Prostate gland (tissue), 2 donors: ENCODE results near the gene HSPH1. TPM values are rescaled to one million over a fixed set of nuclear protein-coding genes. Genes with fewer than 3 reads are reported as not detected.

ENCODE experiments used
- DNase-seq: peaks from one replicate; pipeline ENCODE4 v3.0.0-alpha.2; 2019; ENCODE audit warnings: low spot score
- H3K27ac ChIP-seq, 2 donors: fragments of 200-600 bp; sonication (generic); 2 replicates each; pipeline ENCODE4 v1.5.1; 2017 to 2019
- H3K27me3 ChIP-seq: fragments of 200-600 bp; sonication (generic); replicated peaks from 2 replicates; pipeline ENCODE4 v1.5.1; 2019; ENCODE audit not compliant: insufficient read depth
- H3K36me3 ChIP-seq, 2 donors: fragments of 200-600 bp; sonication (generic); 1 replicate in 1 of 2; 2 replicates in 1 of 2; pipeline versions ENCODE4 v1.5.1 to v1.8.1; 2017 to 2019
- H3K4me1 ChIP-seq: fragments of 200-600 bp; sonication (generic); replicated peaks from 2 replicates; pipeline ENCODE4 v1.5.1; 2019
- H3K4me3 ChIP-seq, 2 donors: fragments of 200-600 bp; sonication (generic); 2 replicates each; pipeline ENCODE4 v1.5.1; 2017 to 2019
- H3K9me3 ChIP-seq: fragments of 200-600 bp; sonication (generic); 2 replicates; pipeline ENCODE4 v1.5.1; 2017
- POLR2A ChIP-seq: fragments of 450-650 bp; IDR thresholded peaks from one replicate; pipeline ENCODE4 v1.6.1; 2016; ENCODE audit warnings: antibody characterized with exemption, mild to moderate bottlenecking
- POLR2AphosphoS5 ChIP-seq: sonication (generic); formaldehyde crosslinking; IDR thresholded peaks from one replicate; pipeline ENCODE4 v1.6.1; 2017; ENCODE audit warnings: antibody characterized with exemption
- WGBS: methylation state at CpG from one replicate; pipeline ENCODE4 v1.1.5; 2018; 5-methylcytosine and 5-hydroxymethylcytosine counted together
- intact Hi-C: fragments of 100-400 bp; cut with DNase I; formaldehyde crosslinking; loops from one replicate; pipeline ENCODE4 v1.14.2; 2022
- total RNA-seq, 2 donors: library from RNA; depleted of rRNA; stranded (reverse); fragments of >200 nt; gene quantifications; one replicate each; pipeline ENCODE4 v1.1.0, GENCODE V29; 2016
- TF ChIP-seq, protein P1 (sequence below), 4 experiments: fragments of 200-600 bp in 2 of 4; fragments of 450-650 bp in 2 of 4; sonication (generic) in 2 of 4; IDR thresholded peaks; 1 replicate in 3 of 4; 2 replicates in 1 of 4; pipeline ENCODE4 v1.5.1; 2016 to 2019; ENCODE audit warnings: antibody characterized with exemption in 4 of 4, mild to moderate bottlenecking in 2 of 4, moderate library complexity in 2 of 4

HSPH1 gene
- total RNA-seq, 2 donors from 2014 or later: 33.5 to 60.6 TPM

DNA sequence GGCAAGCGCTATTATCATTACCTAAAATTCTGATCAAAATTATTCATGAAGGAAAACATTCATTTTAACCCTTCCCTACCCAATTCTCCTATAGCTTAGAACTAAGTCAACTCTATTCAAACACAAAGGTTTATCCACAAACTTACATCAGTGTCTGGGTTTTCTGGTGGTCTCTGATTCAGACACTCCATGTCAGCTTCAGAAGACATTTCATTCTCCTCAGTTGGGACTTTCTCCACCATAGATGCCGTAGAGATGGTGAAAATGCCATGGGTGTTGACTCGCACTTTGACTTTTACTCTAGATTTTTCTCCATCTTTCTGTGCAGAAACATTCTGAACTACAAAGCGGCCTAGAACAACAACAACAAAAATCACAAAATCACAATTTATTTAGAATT, 16.3 kb downstream of the HSPH1 start:
- WGBS: 96% methylated on average over 4 of the region's 4 CpGs
- peaks cover 0 to 2% of the 10 kb centered on the region in 2 donors for H3K36me3 ChIP-seq
- TF ChIP-seq POLR2A (no peak), POLR2AphosphoS5 (no peak)
- TF ChIP-seq, protein P1, sequence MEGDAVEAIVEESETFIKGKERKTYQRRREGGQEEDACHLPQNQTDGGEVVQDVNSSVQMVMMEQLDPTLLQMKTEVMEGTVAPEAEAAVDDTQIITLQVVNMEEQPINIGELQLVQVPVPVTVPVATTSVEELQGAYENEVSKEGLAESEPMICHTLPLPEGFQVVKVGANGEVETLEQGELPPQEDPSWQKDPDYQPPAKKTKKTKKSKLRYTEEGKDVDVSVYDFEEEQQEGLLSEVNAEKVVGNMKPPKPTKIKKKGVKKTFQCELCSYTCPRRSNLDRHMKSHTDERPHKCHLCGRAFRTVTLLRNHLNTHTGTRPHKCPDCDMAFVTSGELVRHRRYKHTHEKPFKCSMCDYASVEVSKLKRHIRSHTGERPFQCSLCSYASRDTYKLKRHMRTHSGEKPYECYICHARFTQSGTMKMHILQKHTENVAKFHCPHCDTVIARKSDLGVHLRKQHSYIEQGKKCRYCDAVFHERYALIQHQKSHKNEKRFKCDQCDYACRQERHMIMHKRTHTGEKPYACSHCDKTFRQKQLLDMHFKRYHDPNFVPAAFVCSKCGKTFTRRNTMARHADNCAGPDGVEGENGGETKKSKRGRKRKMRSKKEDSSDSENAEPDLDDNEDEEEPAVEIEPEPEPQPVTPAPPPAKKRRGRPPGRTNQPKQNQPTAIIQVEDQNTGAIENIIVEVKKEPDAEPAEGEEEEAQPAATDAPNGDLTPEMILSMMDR (IDR thresholded peaks at IDR 0.05): no peak
- intact Hi-C loops: no loop called here
- no peak for DNase-seq
- H3K27ac ChIP-seq: no peak overlapping the region
- no peak overlapping the region for H3K4me3 ChIP-seq
- H3K27me3 ChIP-seq: no peaks in the 10 kb centered on the region
- H3K9me3 ChIP-seq: no peaks in the 10 kb centered on the region
- no peaks in the 10 kb centered on the region for H3K4me1 ChIP-seq

DNA sequence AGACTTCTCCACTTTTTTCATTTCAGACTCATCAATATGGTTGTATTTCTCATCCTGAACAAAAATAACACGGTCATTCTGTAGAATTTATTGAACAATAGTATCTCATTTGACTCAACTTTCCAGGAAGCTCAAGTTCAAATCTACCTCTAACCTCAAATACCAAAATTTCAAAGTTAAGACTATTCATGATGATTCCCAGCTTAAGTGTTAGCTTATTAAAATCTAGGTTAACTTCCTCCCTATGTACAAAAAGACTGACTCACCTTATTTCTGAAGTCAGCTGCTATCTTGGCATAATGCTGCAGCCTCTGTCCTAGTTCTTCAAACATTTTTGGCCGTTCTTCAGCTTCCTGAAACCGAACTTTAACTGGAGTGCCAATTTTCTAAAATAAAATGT, 23.2 kb downstream of the HSPH1 start:
- H3K4me1 ChIP-seq: no peaks in the 10 kb centered on the region
- no peaks in the 10 kb centered on the region for H3K36me3 ChIP-seq
- TF ChIP-seq, protein P1 (IDR thresholded peaks at IDR 0.05): no peak
- TF ChIP-seq POLR2AphosphoS5: no peak
- TF ChIP-seq POLR2A: no peak
- intact Hi-C loops: no loop called here
- no peak overlapping the region for H3K4me3 ChIP-seq
- H3K9me3 ChIP-seq: no peaks in the 10 kb centered on the region
- no peak overlapping the region for H3K27ac ChIP-seq
- H3K27me3 ChIP-seq: no peaks in the 10 kb centered on the region
- DNase-seq: no peak
- WGBS: 87% methylated on average over 3 of the region's 3 CpGs

DNA sequence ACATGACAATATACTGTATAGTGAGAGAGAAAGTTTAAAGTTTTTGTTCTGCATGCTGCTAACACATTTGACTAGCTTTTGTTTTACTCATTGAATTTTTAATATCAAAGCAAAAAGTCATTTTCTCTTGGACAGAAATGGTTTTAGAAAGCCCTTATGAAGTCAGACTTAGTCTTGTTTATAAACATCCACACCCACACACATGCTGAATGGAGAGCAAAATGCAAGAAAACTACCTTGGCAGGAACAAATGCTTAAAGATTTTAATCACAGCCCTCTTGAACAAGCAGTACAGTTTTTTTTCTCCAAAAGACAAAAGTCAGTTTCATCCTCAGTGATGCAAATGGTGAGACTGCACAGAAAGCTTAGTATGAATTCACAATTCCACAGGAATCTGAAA, 25.0 kb downstream of the HSPH1 start:
- no peak for DNase-seq
- TF ChIP-seq POLR2AphosphoS5: no peak
- no peak for TF ChIP-seq POLR2A
- TF ChIP-seq, protein P1 (IDR thresholded peaks at IDR 0.05): no peak
- Histone ChIP-seq H3K36me3 (no peaks in the 10 kb centered on the region), H3K27me3 (no peaks in the 10 kb centered on the region), H3K4me3 (no peak overlapping the region), H3K9me3 (no peaks in the 10 kb centered on the region), H3K4me1 (no peaks in the 10 kb centered on the region), H3K27ac (no peak overlapping the region)
- intact Hi-C loops: no loop called here

DNA sequence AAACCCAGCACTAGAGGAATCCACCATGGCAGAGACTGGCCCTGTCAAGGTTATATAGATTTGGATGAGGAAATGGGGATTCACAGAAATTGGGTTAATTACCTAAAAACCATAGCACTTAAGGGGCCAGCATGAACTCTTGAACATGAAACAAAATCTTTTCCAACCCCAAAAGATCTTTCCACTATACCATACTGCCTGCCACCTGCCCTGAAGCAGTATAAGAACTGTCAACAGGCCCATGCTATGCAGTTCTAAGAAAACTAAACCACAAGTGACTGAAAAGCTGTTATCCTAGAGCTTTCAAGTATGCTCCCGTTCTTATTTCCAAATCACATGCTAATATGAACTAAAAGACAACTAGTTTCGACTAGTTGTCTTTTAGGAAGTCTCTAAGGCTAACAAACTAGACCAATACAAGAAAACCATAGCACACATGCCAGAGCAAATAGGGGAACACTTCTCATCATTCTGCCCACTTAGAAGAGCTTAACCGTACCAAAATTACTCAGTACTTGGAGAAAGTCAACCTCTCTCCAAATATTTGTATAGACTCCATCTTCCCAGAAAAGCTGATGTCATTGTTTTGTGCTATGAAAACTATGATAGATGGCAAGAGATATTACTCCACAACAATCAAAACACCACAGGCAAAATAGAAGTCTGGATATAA, 27.5 kb downstream of the HSPH1 start:
- H3K4me3 ChIP-seq: no peak overlapping the region
- H3K36me3 ChIP-seq: no peaks in the 10 kb centered on the region
- H3K4me1 ChIP-seq: no peaks in the 10 kb centered on the region
- no peaks in the 10 kb centered on the region for H3K9me3 ChIP-seq
- TF ChIP-seq POLR2A (no peak), POLR2AphosphoS5 (no peak)
- TF ChIP-seq, protein P1 (IDR thresholded peaks at IDR 0.05): no peak
- WGBS: 74% methylated on average over 3 of the region's 3 CpGs
- intact Hi-C loops: no loop called here
- H3K27ac ChIP-seq: no peak overlapping the region
- H3K27me3 ChIP-seq: no peaks in the 10 kb centered on the region
- no peak for DNase-seq

DNA sequence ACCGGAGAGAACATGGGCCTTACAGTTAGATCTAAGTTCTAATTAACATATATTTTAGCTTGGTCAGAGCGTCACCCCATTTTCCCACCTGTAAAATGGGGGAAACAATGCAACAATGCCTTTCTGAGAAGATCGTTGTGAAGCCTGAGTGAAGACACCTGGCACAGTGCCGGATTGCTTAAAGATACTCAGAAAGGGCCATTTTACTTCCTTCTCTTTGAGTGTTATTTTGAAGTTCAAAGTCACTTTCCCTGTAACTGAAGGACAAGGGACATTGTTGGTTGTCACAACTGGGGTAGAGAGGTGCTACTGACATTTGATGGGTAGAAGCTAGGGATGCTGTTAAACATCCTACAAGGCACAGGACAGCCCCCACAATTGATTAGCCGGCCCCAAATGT, 28.1 kb downstream of the HSPH1 start:
- Histone ChIP-seq H3K36me3 (no peaks in the 10 kb centered on the region), H3K4me3 (no peak overlapping the region), H3K27ac (no peak overlapping the region), H3K27me3 (no peaks in the 10 kb centered on the region), H3K4me1 (no peaks in the 10 kb centered on the region), H3K9me3 (no peaks in the 10 kb centered on the region)
- TF ChIP-seq, protein P1 (IDR thresholded peaks at IDR 0.05): no peak
- TF ChIP-seq POLR2A (no peak), POLR2AphosphoS5 (no peak)
- DNase-seq: no peak
- 92% methylated on average over 5 of the region's 5 CpGs for WGBS
- intact Hi-C loops: no loop called here
